Ramos (cell line): ENCODE results near the gene DDTL.
"Not testable (repeated sequence)": the region's sequence is repeated elsewhere in the genome, so short reads cannot be mapped to it uniquely, and the experiment has no call there.

Source experiments
- in situ Hi-C: fragments of 300-500 bp; cut with MboI; formaldehyde crosslinking; loops from one replicate; pipeline ENCODE4 v1.14.3; 2022; ENCODE audit warnings: low sequenced_read_pairs; ENCODE audit not compliant: unreplicated experiment

The DDTL gene

GRCh38 chr22:23969071-23969470 lies 2.4 kb downstream of the DDTL start:
- in situ Hi-C loops: no loop called here

DNA sequence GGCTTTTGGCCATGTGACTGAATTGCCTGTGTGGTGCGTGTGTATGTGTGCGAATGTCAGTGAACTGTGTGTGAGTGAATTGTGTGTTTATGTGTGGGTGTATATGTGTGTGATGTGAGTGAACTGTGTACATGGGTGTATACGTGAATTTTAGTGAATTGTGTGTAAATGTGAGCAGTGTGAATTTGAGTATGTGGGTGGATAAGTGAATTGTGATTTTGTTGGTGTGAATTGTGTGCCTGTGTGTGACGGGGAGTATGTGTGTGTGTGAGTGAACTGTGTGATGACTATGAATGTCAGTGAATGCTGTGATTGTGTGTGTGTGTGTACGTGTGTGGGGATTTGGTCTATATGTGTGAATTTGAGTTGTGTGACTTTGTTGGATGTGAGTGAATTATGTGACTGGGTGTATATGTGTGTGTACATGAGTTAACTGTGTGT lies 3.5 kb downstream of the DDTL start:
- in situ Hi-C loops: no loop called here

GRCh38 chr22:23970816-23971486 lies 4.3 kb downstream of the DDTL start:
- in situ Hi-C loops: no loop called here

DNA sequence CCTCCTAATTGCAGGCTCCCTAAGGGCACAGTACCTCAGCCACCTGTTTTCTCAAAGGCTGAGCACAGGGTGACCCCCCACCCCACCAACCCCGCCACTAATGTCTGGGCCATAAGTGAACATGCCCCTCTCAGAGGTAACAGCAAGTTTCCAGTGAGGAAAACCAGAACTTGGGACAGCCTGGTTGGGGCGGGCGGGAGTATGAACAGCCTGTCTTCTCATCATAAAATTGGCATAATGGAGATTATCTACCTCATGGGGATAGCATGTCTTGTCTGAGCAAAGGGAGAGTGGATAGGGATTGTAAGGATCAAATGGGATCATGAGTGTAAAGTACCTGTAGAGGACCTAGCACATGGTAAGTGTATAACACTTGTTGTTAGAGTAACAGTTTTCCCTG lies 5.2 kb downstream of the DDTL start:
- in situ Hi-C loops: not testable (repeated sequence)

DNA sequence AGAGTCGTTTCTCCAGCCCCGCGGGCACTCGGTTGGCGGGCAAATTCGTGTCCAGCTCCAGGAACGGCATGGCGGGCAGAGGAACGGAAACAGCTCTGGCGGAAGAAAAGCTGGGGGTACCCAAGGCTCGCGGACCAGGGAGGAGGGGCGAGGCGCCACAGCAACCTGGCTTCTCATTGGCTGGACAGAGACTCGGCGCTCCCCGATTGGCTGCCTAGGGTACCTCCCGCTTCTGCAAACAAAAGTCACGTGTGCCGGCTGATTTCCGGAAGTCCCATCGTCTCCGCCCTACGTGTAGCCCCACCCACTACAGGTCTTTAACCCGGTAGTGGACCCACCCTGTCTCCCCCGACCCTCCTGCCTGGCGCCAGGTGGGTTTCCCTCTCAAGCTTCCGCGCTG lies 7.7 kb downstream of the DDTL start, which contains the start of gene DDT:
Gene DDT, minus strand, starts transcription at position 97 of the 400 bp plus-strand sequence. Its CDS starts 27 bp downstream, at position 70.
- in situ Hi-C loops: not testable (repeated sequence)

- in situ Hi-C loops: not testable (repeated sequence)
These were observed 8.2 kb downstream of the DDTL start for GRCh38 chr22:23974836-23975352.

DNA sequence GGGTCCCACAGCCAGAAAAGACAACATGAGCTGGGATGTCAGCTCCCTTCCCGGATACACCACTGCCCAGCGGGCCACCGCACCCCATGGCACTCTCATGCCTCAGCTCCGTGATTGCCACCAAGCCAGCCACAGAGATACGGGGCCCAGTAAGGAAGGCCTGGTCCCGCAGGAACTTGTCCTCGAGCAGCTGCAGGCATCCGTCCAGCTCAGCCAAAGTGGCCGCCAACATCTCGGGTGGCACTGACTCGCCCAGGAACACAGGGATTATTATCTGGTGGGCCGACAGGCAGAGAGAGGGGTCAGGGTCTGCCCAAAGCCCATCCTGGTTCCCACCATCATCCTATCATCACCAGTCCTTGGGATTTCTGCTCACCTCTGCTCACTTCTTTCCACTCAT lies 10.6 kb downstream of the DDTL start:
- in situ Hi-C loops: not testable (repeated sequence)

- in situ Hi-C loops: not testable (repeated sequence)
These were observed 13.0 kb downstream of the DDTL start, which contains the start of gene GSTT2 for GRCh38 chr22:23979557-23980240. GSTT2 (plus strand) TSS chr22:23980134.

DNA sequence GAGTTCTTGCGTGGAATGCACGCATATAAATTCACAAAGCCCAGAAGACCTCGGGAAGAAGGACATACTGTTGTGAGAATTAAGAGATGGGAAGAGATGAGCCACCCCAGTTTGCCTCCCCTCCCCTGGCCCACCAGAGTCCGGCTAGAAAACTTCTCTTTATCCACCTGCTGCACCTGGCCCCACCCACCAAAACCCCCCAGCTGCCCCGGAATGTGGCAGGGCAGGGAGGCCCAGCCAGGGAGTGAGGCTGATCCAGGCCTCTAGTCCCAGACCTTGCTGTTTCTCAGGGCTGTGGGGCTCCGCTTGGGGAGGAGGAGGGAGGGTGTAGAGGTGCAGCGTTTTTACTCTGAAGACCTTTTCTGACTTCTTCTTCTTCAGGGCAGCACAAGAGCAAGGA lies 13.9 kb downstream of the DDTL start:
- in situ Hi-C loops: not testable (repeated sequence)

GRCh38 chr22:23984430-23984829 lies 17.7 kb downstream of the DDTL start:
- in situ Hi-C loops: no loop called here

DNA sequence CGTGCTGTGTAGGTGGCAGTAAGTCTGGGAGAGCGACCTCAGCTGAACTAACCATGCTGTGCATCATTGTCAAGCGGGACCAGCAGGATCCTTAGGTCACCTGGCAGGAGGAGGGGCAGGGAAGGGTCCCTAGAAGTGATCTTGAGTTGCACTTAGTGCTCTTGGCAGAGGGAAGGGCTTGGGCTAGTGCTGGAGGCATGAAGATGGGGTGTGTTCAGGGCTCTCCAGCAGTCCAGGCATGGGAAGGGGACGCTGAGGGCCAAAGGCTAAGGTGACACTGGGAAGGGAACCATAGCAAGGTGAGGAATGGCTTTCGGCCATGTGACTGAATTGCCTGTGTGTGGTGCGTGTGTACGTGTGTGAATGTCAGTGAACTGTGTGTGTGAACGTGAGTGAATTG lies 19.4 kb downstream of the DDTL start:
- in situ Hi-C loops: not testable (repeated sequence)

DNA sequence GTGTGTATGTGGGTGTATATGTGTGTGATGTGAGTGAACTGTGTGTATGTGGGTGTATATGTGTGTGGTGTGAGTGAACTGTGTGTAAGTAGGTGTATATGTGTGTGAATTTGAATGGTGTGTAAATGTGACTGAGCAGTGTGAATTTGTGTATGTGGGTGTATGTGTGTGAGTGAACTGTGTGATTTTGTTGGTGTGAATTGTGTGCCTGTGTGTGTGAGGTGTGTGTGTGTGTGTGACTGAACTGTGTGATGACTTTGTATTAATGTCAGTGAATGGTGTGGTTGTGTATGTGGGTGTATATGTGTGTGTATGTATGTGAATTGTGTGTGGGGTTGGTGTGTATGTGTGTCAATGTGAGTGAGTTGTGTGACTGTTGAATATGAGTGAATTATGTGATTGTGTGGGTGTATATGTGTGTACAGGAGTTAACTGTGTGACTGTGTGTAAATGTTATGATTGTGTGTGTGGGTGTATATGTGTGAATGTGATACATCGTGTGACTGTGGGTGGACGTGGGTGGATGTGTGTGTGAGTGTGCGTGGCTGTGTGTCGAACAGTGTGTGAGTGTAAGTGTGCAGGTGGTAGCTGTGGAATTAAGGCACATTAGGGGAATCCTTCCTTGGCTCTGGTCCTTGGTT lies 20.0 kb downstream of the DDTL start:
- in situ Hi-C loops: not testable (repeated sequence)

DNA sequence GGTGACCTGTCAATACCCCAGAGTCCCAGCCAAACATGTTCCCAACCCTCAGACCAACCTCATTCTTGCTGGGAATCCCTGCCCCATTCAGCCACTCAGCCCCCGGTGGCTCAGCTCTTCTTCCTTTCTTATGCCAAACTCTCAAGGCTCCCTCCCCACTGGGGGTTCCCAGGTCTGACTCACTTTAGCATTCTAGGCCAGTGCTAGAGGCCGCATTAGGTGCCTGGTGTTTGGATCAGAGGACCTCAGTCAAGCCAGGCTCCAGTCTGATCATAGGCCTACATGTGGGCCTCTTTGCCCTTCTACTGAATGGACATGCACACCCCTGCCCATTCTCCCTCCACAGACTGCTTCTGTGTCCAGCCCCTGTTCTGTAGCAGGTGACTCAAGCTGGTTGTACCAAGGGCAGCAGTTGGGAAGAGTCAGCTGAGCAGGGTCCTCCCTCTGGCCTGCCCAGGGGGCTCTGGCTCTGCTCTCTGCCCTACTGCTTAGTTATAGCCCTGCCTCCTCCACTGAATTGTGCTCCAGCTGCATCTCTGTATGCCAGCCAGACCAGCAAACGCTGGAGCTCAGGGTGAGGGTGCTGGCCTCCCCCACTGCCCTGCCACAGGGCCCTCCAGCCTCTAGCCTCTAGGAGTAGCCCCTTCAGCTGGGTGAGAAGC lies 23.0 kb downstream of the DDTL start:
- in situ Hi-C loops: loop anchor here (10.0 kb wide), 1 partner anchor 175 kb away; no protein-coding TSS in a partner anchor

- in situ Hi-C loops: loop anchor here (10.0 kb wide), 1 partner anchor 172 kb away; no protein-coding TSS in a partner anchor
These were observed 26.4 kb downstream of the DDTL start for GRCh38 chr22:23993080-23993479.

- in situ Hi-C loops: loop anchor here (10.0 kb wide), 1 partner anchor 171 kb away; no protein-coding TSS in a partner anchor
These were observed 27.0 kb downstream of the DDTL start for GRCh38 chr22:23993581-23994177.

DNA sequence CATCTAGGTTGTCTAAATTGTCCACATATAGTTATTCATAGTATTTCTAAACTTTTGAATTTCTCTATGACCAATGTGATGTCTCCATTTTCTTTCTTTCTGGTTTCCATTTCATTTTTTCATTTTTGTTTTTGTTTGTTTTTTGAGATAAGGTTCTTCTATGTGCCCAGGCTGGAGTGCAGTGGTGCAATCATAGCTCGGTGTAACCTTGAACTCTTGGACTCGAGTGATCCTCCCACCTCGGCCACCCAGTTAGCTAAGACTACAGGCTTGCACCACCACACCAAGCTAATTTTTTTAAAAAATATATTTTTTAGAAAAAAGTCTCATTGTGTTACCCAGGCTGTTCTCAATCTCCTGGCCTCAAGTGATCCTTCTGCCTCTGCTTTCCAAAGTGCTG lies 30.4 kb downstream of the DDTL start:
- in situ Hi-C loops: loop anchor here (10.0 kb wide), 1 partner anchor 168 kb away; no protein-coding TSS in a partner anchor

DNA sequence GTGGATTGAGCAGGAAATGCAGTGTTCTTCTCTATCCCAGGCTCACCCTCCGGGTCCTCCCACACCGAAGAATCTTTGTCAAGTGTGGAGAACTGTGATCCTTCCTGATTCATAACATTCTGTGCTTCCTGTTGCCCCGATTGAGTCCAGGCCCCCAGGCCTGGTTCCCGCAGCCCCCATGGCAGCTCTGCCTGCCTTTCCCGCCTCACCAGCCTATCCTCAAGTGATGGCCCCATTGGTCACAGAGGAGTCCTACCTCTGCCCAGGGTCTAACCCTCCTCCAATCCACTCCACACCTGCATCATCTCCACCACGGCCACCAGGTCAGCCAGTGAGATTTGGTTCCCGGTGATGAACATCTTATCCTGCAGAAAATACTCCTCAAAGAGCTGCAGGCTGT lies 33.1 kb downstream of the DDTL start:
- in situ Hi-C loops: loop anchor here (10.0 kb wide), 1 partner anchor 165 kb away; no protein-coding TSS in a partner anchor

DNA sequence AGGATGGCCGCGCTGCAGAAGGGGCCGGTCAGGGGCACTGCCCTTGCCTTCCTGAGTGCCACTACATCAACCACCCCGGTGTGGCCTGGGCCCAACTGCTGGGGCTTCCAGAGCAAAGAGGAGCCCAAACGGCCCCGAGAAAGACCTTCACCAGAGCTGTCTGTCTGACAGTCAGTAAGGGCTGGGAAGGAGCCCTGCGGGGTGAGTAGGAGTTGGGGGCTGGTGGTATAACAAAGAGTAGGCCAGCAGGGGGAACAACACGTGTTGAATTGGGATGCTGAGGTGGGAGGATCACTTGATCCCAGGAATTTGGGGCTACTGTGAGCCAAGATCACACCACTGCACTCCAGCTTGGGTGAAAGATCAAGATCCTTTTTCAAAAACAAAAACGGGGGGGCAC lies 34.6 kb downstream of the DDTL start:
- in situ Hi-C loops: no loop called here

GRCh38 chr22:24002272-24002671 lies 35.6 kb downstream of the DDTL start:
- in situ Hi-C loops: no loop called here

DNA sequence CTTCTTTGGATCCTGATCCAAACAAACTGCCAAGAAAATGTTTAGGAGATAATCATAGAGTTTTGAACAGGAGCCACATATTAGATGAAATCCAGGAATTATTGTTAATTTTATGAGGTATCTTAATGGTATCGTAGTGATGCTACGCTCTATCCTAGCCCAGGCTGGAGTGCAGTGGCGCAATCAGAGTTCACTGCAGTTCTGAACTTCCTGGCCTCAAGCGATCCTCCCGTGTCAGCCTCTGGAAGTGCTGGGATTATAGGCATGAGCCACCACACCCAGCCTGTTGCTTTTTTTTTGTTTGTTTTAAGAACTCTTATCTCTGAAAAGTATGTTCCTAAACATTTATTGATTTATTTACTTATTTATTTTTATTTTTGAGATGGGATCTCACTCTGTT lies 36.2 kb downstream of the DDTL start:
- in situ Hi-C loops: no loop called here
